Measurements from ENCODE around the gene SYP.

SYP gene

GRCh38 chrX:49221868-49222267, 21.9 kb upstream of the SYP start:
- no peak for DNase-seq (ENCODE audit: low read depth, low spot score)

GRCh38 chrX:49220100-49220499, 20.1 kb upstream of the SYP start:
- no peak for DNase-seq (ENCODE audit: low read depth, low spot score)

GRCh38 chrX:49214996-49215526, 15.1 kb upstream of the SYP start:
- DNase-seq (ENCODE audit: low read depth, low spot score), result no peak

GRCh38 chrX:49214416-49214815, 14.4 kb upstream of the SYP start:
- no peak for DNase-seq (ENCODE audit: low read depth, low spot score)

- no peak for DNase-seq (ENCODE audit: low read depth, low spot score)
Observed at GRCh38 chrX:49212861-49213260, 12.9 kb upstream of the SYP start.

- DNase-seq (ENCODE audit: low read depth, low spot score), result no peak
Observed at GRCh38 chrX:49212209-49212608, 12.2 kb upstream of the SYP start.

GRCh38 chrX:49211074-49211473, 11.1 kb upstream of the SYP start:
- no peak for DNase-seq (ENCODE audit: low read depth, low spot score)

GRCh38 chrX:49210406-49210805, 10.4 kb upstream of the SYP start:
- DNase-seq (ENCODE audit: low read depth, low spot score), result no peak

GRCh38 chrX:49209434-49210251, 9.7 kb upstream of the SYP start:
- no peak for DNase-seq (ENCODE audit: low read depth, low spot score)

- no peak for DNase-seq (ENCODE audit: low read depth, low spot score)
Observed at GRCh38 chrX:49208399-49208798, 8.4 kb upstream of the SYP start.

GRCh38 chrX:49206543-49206942, 6.5 kb upstream of the SYP start:
- DNase-seq (ENCODE audit: low read depth, low spot score), result no peak

GRCh38 chrX:49205443-49205842, 5.5 kb upstream of the SYP start:
- no peak for DNase-seq (ENCODE audit: low read depth, low spot score)

GRCh38 chrX:49204709-49205108, 4.7 kb upstream of the SYP start:
- no peak for DNase-seq (ENCODE audit: low read depth, low spot score)

GRCh38 chrX:49204017-49204416, 4.0 kb upstream of the SYP start:
- DNase-seq (ENCODE audit: low read depth, low spot score), result no peak

GRCh38 chrX:49203536-49203935, 3.5 kb upstream of the SYP start:
- no peak for DNase-seq (ENCODE audit: low read depth, low spot score)

- no peak for DNase-seq (ENCODE audit: low read depth, low spot score)
Observed at GRCh38 chrX:49202022-49202421, 2.0 kb upstream of the SYP start.

- DNase-seq (ENCODE audit: low read depth, low spot score), result no peak
Observed at GRCh38 chrX:49199315-49199595, 738 bp downstream of the SYP start.

GRCh38 chrX:49198540-49199314, 1.3 kb downstream of the SYP start:
- no peak for DNase-seq (ENCODE audit: low read depth, low spot score)

GRCh38 chrX:49197543-49198087, 2.4 kb downstream of the SYP start:
- DNase-seq (ENCODE audit: low read depth, low spot score), result no peak

- DNase-seq (ENCODE audit: low read depth, low spot score), result no peak
Observed at GRCh38 chrX:49193542-49193964, 6.4 kb downstream of the SYP start.

GRCh38 chrX:49192722-49193328, 7.2 kb downstream of the SYP start:
- DNase-seq (ENCODE audit: low read depth, low spot score), result peak; percentile 31

GRCh38 chrX:49191574-49192011, 8.4 kb downstream of the SYP start:
- no peak for DNase-seq (ENCODE audit: low read depth, low spot score)
